ENCODE data around the gene IFNA8.

DNA sequence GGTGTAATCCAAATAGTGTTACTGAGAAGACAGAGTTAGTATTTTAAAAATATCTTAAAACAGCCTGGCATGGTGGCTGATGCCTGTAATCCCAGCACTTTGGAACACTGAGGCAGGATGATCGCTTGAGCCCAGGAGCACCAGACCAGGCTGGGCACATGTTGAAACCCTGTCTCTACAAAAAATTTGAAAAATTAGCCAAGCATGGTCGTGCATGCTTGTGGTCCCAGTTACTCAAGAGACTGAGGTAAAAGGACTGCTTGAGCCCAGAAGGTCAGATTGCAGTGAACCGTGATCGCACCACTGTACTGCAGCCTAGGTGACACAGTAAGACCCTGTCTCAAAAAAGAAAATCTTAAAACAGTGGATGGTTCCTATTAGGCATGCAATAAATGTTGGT lies 43.8 kb downstream of the IFNA8 start:
- TF ChIP-seq, protein P1, sequence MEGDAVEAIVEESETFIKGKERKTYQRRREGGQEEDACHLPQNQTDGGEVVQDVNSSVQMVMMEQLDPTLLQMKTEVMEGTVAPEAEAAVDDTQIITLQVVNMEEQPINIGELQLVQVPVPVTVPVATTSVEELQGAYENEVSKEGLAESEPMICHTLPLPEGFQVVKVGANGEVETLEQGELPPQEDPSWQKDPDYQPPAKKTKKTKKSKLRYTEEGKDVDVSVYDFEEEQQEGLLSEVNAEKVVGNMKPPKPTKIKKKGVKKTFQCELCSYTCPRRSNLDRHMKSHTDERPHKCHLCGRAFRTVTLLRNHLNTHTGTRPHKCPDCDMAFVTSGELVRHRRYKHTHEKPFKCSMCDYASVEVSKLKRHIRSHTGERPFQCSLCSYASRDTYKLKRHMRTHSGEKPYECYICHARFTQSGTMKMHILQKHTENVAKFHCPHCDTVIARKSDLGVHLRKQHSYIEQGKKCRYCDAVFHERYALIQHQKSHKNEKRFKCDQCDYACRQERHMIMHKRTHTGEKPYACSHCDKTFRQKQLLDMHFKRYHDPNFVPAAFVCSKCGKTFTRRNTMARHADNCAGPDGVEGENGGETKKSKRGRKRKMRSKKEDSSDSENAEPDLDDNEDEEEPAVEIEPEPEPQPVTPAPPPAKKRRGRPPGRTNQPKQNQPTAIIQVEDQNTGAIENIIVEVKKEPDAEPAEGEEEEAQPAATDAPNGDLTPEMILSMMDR (IDR thresholded peaks at IDR 0.05): no peak
- no peak for TF ChIP-seq POLR2A (IDR thresholded peaks at IDR 0.05)
